Measurements from ENCODE around the gene TMEM131.
A peak's percentile ranks its signal among the peaks of the same experiment; 100 is the strongest.
"Not testable (repeated sequence)": the region's sequence is repeated elsewhere in the genome, so short reads cannot be mapped to it uniquely, and the experiment has no call there.

TMEM131 gene

DNA sequence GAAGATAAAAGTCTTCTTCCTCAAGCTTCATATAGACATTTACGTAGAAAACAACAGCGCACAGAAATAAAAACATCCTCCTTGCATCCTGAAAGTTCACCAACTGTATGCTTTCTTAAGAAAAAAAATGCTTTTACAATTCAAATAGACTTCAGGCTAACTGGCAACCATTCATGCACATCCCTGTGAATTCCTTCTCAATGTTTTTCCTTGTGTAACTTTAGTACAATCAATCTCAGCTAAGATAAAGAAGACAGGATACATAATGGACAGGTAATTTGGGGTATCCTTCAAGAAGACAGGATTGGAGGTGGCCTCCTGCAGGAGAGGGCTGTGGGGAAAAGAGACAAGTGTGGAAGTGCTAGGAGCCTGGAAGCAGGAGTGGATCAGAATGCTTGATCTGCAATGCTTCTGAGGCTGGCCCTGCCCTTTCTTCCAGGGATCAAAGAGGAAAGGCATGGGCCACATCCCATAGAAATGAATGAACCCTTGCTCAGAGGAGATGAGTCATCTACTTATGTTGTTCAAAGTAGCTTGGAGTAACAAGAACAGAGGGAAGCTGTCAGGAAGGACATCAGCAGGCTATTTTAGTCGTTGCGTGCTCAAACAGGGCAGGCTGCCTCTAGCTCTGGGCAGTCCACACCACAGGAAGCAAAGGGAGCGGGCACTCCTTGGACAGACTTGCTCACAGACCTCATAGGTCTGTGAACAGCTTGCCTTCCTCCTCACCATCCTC lies 126.6 kb downstream of the TMEM131 start:
- DNase-seq (ENCODE audit: low read depth in 2 of 2): no peak

DNA sequence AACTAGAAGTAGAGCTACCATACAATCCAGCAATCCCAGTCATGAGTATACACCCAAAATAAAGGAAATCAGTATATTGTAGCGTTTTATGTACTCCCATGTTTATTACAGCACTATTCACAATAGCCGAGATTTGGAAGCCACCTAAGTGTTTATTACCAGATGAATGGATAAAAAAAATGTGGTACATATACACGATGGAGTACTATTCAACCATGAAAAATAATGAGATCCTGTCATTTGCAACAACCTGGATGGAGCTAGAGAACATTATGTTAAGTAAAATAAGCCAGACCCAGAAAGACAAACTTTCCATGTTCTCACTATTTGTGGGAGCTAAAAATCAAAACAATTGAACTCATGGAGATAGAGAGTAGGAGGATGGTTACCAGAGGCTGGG lies 131.9 kb downstream of the TMEM131 start:
- DNase-seq (ENCODE audit: low read depth in 2 of 2): no peak

DNA sequence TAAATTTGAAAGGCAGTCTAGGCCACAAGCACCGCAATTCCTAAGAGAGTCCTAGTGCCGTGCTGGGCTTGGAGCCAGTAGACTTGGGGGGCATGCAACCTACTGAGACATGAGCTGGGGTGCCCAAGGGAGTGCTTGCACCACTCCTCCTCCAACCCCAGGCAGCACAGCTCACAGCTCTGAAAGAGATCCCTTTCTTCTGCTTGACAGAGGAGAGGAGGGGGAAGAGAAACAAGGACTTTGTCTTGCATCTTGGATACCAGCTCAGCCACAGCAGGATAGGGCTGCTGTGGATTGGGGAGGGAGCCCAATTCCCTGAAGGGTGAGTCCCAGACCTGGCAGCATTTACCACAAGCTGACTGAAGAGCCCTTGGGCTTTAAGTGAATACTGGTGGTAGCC lies 134.6 kb downstream of the TMEM131 start:
- no peak for DNase-seq (ENCODE audit: low read depth in 2 of 2)

DNA sequence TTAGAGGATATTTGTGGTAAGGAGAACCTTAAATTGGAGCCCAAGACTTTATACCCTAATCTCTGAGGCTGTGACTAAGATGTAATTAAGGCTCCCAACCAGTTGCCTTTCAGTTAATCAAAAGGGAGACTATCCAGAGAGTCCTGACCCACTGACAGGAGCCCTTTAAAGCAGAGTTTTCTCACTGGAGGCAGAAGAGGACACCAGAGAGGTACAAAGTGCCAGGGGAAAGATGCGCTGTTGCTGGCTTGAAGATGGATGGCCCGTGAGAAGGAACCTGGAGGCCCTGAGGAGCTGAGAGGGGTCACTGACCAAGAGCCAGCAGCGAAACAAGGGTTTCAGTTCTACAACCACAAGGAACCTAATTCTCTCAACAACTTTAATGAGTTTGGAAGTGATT lies 137.3 kb downstream of the TMEM131 start:
- DNase-seq (ENCODE audit: low read depth in 2 of 2): no peak

DNA sequence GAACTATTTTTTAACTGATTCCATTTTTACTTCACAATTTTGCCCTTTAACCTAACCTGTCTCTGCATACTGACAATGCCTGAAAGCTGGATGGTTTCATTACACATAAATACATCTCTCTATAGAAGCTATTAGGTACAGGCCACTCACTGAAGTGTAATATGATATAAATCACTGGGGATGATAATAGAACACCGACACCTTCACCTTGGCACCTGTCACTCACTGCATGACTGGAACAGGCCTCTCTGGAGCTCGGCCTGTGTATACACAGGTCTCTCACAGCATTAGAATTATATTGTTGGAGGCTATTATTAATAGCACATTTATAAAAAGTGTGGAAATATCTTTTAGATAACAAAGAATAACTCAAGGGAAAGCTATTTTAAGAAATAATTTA lies 138.2 kb downstream of the TMEM131 start:
- DNase-seq (ENCODE audit: low read depth in 2 of 2): no peak

DNA sequence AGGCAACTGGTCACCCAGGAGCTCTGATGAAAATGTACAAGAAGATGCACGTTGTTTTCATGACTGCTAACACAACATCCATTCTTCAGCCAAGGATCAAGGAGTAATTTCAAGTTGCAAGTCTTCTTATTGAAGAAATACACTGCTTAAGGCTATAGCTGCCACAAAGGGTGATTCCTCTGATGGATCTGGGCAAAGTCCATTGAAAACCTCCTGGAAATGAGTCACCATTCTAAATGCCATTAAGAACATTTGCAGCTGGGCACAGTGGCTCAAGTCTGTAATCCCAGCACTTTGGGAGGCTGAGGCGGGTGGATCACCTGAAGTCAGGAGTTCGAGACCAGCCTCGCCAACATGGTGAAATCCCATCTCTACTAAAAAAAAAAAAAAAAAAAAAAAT lies 142.7 kb downstream of the TMEM131 start:
- DNase-seq (ENCODE audit: low read depth in 2 of 2): not testable (repeated sequence)

DNA sequence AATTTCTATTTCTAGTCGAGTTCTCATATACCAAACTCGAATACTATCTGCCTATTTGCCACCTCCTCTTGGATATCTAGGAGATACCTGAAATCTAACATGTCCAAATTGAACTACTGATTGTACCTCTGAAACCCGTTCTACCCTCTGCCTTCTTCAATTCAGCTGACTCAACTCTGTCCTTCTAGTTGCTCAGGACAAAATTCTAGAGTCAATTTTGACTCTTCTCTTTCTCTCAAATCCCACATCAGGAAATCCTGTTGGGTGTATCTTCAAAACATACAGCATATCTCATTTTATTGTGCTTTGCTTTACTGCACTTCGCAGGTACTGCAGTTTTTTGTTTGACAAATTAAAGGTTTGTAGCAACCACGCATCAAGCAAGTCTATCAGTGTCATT lies 144.6 kb downstream of the TMEM131 start:
- no peak for DNase-seq (ENCODE audit: low read depth in 2 of 2)

DNA sequence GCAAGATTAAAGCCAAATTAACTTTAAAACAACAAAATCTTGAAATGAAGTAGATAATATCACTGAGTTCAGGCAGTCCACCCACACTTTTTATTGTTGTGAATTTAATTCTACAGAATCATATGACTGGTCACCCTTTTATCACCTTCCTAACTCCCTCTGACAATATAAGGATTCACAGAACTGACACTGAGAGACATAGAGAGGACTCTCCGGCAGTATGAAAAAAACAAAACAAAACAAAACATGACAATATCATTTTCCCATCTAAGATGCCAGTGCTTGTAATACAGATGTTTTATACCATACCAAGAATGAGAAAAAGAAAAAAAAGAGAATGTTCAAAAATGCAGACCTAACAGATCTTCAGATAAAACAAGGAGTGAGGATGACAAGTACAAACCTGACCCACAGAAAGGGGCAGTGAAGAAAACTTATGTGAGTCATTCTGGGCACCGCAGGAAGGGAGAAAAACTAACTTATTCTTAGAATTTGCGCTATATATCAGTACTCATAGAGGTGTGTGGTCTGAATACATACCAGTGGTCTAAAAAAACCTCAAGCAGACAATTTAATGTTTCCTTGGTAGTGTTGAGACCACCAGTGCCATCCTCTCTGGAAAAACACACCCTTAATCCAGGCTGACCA lies 145.7 kb downstream of the TMEM131 start:
- DNase-seq (ENCODE audit: low read depth in 2 of 2): peak; percentile 18 to 19

DNA sequence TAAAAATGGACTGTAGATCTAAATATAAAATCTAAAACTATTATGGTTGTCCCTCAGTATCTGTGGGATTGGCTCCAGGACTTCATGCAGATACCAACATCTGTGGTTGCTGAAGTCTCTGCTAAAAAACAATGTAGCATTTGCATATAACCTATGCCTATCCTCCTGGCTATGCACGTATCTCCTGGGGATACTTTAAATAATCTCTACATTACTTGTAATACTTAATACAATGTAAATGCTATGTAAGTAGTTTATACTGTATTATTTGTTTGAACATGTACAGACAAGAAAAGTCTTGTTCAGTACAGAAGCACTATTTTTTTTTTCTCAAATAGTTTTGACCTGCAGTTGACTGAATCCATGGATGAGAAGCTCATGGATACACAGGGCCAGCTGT lies 147.4 kb downstream of the TMEM131 start:
- no peak for DNase-seq (ENCODE audit: low read depth in 2 of 2)

DNA sequence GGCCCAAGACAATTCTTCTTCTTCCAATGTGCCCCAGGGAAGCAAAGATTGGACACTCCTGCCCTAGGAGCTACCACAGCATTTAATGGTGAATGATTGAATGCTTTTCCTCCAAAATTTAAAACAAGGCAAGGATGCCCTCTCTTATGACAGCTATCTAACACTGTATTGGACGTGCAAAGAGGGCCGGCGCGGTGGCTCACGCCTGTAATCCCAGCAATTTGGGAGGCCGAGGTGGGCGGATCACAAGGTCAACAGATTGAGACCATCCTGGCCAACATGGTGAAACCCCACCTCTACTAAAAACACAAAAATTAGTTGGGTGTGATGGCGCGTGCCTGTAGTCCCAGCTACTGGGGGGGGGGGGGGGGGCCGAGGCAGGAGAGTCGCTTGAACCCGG lies 149.0 kb downstream of the TMEM131 start:
- not testable (repeated sequence) for DNase-seq (ENCODE audit: low read depth in 2 of 2)

DNA sequence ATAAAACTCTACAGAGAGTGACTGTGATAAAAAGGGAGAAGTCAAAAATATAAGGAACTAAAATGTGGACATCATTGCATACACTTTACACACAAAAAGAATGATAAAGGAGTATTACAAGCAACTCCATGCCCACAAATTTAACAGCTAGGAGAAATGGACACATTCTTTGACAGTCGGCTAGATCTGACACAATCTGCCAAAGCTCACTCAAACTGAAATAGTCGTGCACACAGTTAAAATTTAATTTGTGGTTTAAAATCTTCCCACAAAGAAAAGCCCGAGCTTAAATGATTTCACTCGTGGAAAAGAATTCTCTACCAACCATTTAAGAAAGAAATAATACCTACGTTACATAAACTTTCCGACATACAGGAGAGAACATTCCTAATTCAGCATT lies 149.9 kb downstream of the TMEM131 start:
- DNase-seq (ENCODE audit: low read depth in 2 of 2): no peak

DNA sequence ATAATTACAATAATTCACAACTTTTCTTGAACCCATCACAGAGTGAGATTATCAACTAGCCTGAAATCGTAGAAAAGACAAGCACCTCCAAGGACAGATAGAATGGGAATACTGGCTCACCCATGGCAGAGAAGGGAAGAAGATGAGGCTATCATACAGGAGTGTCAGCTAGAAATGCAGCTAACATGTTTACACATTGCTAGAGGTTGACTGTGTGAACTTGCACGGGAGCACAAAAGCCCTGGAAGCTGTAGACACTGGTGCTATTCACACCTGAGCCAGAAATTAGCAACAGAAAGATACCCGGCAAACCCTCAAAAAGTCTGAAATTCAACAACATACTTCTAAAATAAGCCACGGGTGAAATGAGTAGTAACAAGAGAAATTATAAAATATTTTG lies 150.6 kb downstream of the TMEM131 start:
- no peak for DNase-seq (ENCODE audit: low read depth in 2 of 2)

DNA sequence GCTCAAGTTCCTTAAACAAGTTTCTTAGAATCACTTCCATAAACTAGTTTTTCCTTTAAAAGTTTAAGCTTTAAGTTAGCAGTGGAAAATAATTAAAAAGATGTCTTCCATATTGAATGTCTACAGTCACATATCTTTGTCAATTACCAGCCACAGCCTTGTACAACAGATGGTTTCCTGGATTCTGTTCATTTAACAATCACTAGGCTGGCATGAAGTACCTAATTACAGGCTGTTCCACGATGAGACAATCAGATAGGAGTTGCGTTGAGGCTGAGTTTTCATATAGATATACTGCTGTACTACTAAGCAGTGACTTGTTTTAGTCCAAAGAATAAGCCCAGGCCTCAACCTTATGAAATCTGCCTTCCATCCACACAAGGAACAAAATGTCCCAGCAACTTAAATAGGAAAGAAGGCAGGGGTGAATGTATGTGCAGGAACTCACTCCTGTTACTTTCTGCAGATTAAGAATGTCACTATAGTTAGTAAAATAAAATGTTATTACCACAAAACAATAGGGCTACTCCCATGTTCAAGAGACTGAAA lies 151.4 kb downstream of the TMEM131 start:
- no peak for DNase-seq (ENCODE audit: low read depth in 2 of 2)

DNA sequence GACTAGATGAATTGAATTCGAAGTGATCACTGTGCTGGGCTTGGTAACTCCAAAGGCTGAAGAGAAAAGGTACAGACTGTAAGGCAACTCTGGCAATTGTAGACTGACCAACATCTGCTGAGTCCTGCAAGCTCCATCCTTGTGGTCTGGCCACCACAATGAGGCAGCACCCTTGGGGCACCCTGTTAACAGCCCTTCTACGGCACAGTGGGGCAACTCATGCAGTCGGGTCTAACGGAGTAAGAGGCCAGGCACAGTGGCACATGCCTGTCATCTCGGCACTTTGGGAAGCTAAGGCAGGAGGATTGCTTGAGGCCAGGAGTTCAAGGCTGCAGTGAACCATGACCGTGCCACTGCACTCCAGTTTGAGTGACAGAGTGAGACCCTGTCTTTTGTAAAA lies 155.6 kb downstream of the TMEM131 start:
- DNase-seq (ENCODE audit: low read depth in 2 of 2): no peak

DNA sequence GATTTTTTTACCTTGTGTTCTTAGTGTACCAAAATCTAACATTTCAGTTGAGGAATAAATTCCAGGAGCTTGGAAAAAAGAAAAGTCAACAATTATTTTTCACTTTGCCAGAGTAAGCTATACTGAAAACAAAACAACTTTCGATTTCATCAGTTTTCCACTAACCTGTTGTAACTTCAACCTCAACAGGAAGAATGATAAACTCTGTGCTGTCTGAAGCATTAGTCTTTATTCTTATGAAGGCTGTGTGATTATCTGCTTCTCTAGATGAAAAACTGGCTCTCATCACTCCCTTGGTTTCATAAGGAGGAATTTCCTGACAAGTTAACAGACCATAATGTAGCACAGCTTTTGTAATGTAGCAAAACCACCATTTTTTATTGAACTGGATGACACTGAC lies 161.1 kb downstream of the TMEM131 start:
- DNase-seq (ENCODE audit: low read depth in 2 of 2): no peak

DNA sequence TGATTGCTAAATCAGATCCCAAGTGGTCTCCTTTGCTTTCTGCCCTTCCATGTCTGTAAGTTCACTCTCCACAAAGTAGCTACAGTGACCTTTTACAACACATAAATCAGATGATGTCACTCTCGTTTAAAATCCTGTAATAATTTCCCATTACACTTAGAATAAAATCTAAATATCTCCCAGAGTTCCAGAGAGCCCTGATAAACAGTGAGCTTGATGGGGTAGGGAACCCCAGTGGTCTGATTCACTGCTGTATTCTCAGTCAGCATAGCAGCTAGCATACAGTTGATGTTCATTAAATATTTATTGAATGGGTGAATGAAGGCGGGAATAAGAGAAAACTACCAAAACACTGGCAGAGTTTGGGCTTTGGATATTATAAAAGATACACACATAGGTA lies 164.6 kb downstream of the TMEM131 start:
- no peak for DNase-seq (ENCODE audit: low read depth in 2 of 2)

DNA sequence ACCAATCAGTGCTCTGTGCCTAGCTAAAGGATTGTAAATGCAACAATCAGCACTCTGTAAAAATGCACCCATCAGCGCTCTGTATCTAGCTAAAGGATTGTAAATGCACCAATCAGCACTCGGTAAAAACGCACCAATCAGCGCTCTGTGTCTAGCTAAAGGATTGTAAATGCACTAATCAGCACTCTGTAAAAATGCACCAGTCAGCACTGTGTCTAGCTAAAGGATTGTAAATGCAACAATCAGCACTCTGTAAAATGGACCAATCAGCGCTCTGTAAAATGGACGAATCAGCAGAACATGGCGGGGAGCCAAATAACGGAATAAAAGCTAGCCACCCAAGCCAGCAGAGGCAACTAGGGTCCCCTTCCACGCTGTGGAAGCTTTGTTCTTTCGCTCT lies 166.5 kb downstream of the TMEM131 start:
- DNase-seq (ENCODE audit: low read depth in 2 of 2): not testable (repeated sequence)

DNA sequence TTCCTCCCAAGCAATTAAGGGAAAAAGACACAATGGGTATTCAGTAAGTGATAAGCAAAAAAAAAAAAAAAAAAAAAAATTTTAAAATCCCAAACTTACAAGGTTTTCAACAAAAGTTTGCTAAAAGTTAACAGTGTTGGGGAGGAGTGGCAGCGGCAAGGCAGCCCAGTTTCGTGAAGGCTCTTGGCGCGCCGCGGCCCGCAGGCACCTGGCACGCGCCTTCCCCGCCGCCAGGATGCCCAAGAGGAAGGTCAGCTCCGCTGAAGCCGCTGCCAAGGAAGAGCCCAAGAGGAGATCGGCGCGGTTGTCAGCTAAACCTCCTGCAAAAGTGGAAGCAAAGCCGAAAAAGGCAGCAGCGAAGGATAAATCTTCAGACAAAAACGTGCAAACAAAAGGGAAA lies 168.7 kb downstream of the TMEM131 start:
- not testable (repeated sequence) for DNase-seq (ENCODE audit: low read depth in 2 of 2)

DNA sequence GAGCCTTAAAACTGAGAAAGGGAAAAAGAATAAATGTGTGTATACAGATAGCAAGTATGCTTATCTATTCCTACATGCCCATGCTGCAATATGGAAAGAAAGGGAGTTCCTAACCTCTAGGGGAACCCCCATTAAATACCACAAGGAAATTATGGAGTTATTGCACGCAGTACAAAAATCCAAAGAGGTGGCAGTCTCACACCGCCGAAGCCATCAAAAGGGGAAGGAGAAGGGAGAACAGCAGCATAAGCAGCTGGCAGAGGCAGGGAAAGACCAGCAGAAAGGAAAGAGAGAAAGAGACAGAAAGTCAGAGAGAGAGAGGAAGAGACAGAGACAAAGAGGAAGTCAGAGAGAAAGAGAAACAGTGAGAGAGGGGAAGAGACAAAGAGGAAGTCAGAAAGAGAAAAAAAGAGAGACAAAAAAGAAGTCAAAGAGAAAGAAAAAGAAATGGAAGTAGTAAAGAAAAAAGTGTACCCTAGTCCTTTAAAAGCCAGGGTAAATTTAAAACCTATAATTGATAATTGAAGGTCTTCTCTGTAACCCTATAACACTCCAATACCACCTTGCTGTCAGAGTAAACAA lies 169.4 kb downstream of the TMEM131 start:
- DNase-seq (ENCODE audit: low read depth in 2 of 2): not testable (repeated sequence)

DNA sequence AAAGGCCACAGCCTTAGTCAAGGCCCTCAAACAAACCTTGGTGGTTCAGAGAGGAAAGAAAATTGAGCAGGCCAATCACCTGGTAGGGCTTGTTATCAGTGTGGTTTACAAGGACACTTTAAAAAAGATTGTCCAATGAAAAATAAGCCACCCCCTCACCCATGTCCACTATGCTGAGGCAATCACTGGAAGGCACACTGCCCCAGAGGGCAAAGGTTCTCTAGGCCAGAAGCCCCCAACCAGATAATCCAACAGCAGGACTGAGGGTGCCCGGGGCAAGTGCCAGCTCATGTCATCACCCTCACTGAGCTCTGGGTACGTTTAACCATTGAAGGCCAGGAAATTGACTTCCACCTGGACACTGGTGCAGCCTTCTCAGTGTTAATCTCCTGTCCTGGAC lies 171.7 kb downstream of the TMEM131 start:
- not testable (repeated sequence) for DNase-seq (ENCODE audit: low read depth in 2 of 2)

DNA sequence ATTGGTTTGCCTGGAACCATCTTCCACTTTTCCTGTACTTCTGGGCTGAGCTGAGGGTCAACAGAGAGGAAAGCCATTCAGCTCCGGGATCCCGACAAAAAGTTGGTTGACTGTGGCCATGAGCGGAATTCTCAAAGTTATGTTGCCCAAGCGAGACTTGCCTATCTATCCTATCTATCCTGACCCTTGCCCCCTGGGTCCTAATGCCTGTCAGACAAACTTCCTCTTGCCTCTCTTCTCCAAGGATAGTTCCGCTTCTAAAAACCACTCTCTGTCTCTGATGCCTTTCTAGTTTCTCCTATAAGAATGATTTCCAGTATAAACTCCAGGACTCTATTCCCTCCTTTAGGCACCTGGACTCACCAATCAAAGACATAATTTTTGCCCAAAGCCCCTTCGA lies 173.9 kb downstream of the TMEM131 start:
- not testable (repeated sequence) for DNase-seq (ENCODE audit: low read depth in 2 of 2)

DNA sequence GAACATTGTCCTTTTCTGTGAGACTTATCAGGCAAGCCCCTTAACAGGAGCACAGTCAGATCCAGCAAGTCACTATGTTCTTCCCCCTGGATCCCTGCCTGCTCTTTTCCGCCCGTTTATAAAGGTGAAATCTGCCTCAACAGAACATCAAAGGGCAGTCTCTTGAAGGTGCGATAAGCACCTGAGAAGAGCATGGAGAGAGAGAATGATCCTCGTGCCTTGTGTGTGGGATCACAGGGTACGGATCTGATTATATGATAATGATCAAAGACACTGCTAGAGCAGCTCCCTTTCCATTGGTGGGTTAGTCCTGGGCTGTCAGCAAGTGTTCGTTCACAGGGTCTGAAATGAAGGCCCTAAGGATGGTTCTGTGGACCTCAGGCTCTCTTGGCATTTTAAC lies 176.0 kb downstream of the TMEM131 start:
- DNase-seq (ENCODE audit: low read depth in 2 of 2): no peak

DNA sequence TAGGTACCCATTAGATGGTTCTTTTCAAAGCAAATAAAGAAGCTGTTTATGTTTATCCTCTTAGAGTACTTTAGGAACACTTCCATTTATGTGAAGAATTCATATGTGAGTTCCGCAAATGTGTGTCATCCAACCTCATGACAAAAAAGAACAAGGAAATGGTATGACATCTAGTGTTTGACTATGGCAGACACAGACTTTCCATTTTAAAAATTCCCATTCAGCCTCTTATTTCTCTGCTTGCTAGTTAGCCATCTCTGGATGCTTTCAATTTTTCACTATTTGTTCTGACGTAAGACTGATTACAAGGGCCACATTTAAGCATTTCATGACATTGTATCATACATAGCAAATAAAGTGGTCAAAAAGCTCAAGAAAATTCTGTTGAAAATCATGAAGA lies 179.3 kb downstream of the TMEM131 start:
- no peak for DNase-seq (ENCODE audit: low read depth in 2 of 2)
